Trophoblast cell (in vitro differentiated cells and primary cell): Measurements from ENCODE around the gene BMAL1.

Source experiments
- DNase-seq, 2 donors: peaks; one replicate each; pipeline ENCODE4 v3.0.0-alpha.2; 2016
- H2AFZ ChIP-seq: 2 replicates; pipeline ENCODE4 v1.6.1; 2013; ENCODE audit warnings: low read length, moderate library complexity, mild to moderate bottlenecking; ENCODE audit not compliant: insufficient read depth, poor library complexity
- H2AK5ac ChIP-seq: 2 replicates; pipeline ENCODE4 v1.6.1; 2013; ENCODE audit warnings: mild to moderate bottlenecking, low read length
- H2BK120ac ChIP-seq: 2 replicates; pipeline ENCODE4 v1.6.1; 2013; ENCODE audit warnings: low read length, mild to moderate bottlenecking, moderate library complexity; ENCODE audit not compliant: insufficient read depth, poor library complexity
- H2BK12ac ChIP-seq: 2 replicates; pipeline ENCODE4 v1.6.1; 2013; ENCODE audit warnings: mild to moderate bottlenecking, low read length, moderate library complexity
- H2BK5ac ChIP-seq: 2 replicates; pipeline ENCODE4 v1.6.1; 2013; ENCODE audit warnings: low read length, low read depth, moderate library complexity, mild to moderate bottlenecking; ENCODE audit not compliant: poor library complexity
- H3K14ac ChIP-seq: 2 replicates; pipeline ENCODE4 v1.6.1; 2013; ENCODE audit warnings: mild to moderate bottlenecking, low read length
- H3K18ac ChIP-seq: 2 replicates; pipeline ENCODE4 v1.6.1; 2013; ENCODE audit warnings: mild to moderate bottlenecking, low read length
- H3K23ac ChIP-seq: 2 replicates; pipeline ENCODE4 v1.6.1; 2013; ENCODE audit warnings: low read length
- H3K27ac ChIP-seq: 2 replicates; pipeline ENCODE4 v1.5.1; 2013; ENCODE audit warnings: low read depth, mild to moderate bottlenecking, inconsistent platforms, low read length, moderate library complexity
- H3K27me3 ChIP-seq: 2 replicates; pipeline ENCODE4 v1.6.1; 2013; ENCODE audit warnings: inconsistent platforms, mild to moderate bottlenecking, low read length, moderate library complexity; ENCODE audit not compliant: insufficient read depth
- H3K36me3 ChIP-seq, 2 experiments: 1 replicate in 1 of 2; 2 replicates in 1 of 2; pipeline ENCODE4 v1.6.1; 2013; ENCODE audit warnings: low read length in 2 of 2, mild to moderate bottlenecking in 2 of 2, moderate library complexity in 1 of 2; ENCODE audit not compliant: insufficient read depth in 2 of 2, control insufficient read depth in 1 of 2
- H3K4ac ChIP-seq: 2 replicates; pipeline ENCODE4 v1.6.1; 2013; ENCODE audit warnings: low read depth, mild to moderate bottlenecking, low read length, moderate library complexity
- H3K4me1 ChIP-seq, 2 experiments: 1 replicate in 1 of 2; 2 replicates in 1 of 2; pipeline ENCODE4 v1.6.1; 2013; ENCODE audit warnings: low read length in 2 of 2, mild to moderate bottlenecking in 2 of 2, moderate library complexity in 1 of 2; ENCODE audit not compliant: insufficient read depth in 2 of 2, control insufficient read depth in 1 of 2
- H3K4me2 ChIP-seq: 2 replicates; pipeline ENCODE4 v1.6.1; 2013; ENCODE audit warnings: inconsistent platforms, mild to moderate bottlenecking, low read length, moderate library complexity
- H3K4me3 ChIP-seq: 2 replicates; pipeline ENCODE4 v1.5.1; 2013; ENCODE audit warnings: mild to moderate bottlenecking, low read depth, low read length, inconsistent platforms
- H3K79me1 ChIP-seq: one replicate; pipeline ENCODE4 v1.6.1; 2013; ENCODE audit warnings: low read length
- H3K79me2 ChIP-seq: 2 replicates; pipeline ENCODE4 v1.6.1; 2013; ENCODE audit warnings: low read length, mild to moderate bottlenecking; ENCODE audit not compliant: control insufficient read depth, insufficient read depth, poor library complexity
- H3K9ac ChIP-seq: 2 replicates; pipeline ENCODE4 v1.6.1; 2013; ENCODE audit warnings: mild to moderate bottlenecking, low read length
- H3K9me3 ChIP-seq: 2 replicates; pipeline ENCODE4 v1.6.1; 2013; ENCODE audit warnings: low read depth, mild to moderate bottlenecking, control low read depth, inconsistent platforms, low read length; ENCODE audit not compliant: insufficient read depth
- H4K12ac ChIP-seq: 2 replicates; pipeline ENCODE4 v1.6.1; 2013; ENCODE audit warnings: low read depth, mild to moderate bottlenecking, low read length, moderate library complexity
- H4K8ac ChIP-seq: 2 replicates; pipeline ENCODE4 v1.6.1; 2013; ENCODE audit warnings: low read depth, mild to moderate bottlenecking, low read length, moderate library complexity
- H4K91ac ChIP-seq: one replicate; pipeline ENCODE4 v1.6.1; 2013; ENCODE audit warnings: low read depth, mild to moderate bottlenecking, low read length, moderate library complexity
- WGBS: extraction: QIAGEN DNeasy Blood & Tissue Kit; methylation state at CpG from one replicate; pipeline ENCODE4 v1.1.7; 2013; ENCODE audit warnings: missing lambda C conversion rate; ENCODE audit not compliant: insufficient read length, insufficient coverage; ENCODE audit errors: extremely low coverage; 5-methylcytosine and 5-hydroxymethylcytosine counted together

BMAL1 gene

DNA sequence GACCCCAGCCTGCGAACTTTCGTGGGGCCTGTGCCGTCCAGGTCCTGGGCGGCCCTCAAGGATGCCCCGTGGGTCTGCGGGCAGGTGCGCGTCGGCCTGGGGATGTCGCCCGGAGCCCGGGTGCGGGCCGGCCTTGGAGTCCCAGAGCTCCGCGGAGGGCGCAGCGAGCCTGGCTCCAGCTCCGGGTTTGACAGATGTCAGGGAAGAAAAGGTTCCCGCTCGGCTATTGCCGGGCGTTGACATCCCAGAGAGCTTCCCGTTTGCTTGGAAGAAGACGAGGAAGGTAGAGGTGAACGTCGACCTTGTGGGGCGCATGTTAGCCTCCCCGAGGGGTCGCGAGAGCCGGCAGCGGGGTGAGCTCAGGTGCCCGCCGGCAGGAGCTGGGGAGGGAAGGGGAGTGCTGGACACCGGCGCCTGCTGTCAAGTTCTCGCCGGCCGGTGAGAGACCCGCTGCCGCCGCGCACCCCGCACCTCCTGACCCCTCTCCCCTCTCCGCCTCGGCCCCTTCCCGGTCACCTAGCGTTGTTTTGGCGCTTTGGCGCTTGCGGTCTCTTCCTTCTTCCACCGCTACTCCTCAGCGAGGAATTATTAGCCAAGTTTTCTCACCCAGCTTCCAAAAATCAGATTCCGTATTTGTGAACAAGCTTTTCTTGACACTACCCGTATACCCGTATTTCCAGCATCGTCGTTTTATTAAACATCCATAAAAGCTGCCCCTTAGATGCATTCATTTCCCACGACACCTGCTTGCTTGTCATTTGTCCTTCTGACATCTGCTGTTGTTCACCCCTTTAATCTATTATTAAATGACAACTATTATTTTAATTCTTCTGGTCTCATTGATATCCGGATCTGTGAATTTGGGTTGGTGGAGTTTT is 1.3 kb downstream of the BMAL1 start:
- peaks cover 2% of the 10 kb centered on the region for H3K9me3 ChIP-seq
- no peak overlapping the region for H2AK5ac ChIP-seq
- H2BK5ac ChIP-seq: no peak overlapping the region
- WGBS: no CpG with 5 or more reads among the region's 61 CpGs
- H3K4ac ChIP-seq: no peak overlapping the region
- H4K12ac ChIP-seq: no peak overlapping the region
- H4K91ac ChIP-seq: no peak overlapping the region
- H2BK12ac ChIP-seq: no peak overlapping the region
- H3K79me1 ChIP-seq: peaks cover 5% of the 10 kb centered on the region
- no peak overlapping the region for H2BK120ac ChIP-seq
- no peak overlapping the region for H4K8ac ChIP-seq
- no peak overlapping the region for H3K14ac ChIP-seq
- H3K23ac ChIP-seq: no peak overlapping the region
- H3K4me3 ChIP-seq: peak overlapping the region; percentile 85
- H3K4me2 ChIP-seq: peak overlapping the region; percentile 87
- no peaks in the 10 kb centered on the region for H3K36me3 ChIP-seq
- H3K4me1 ChIP-seq: peaks cover 3 to 13% of the 10 kb centered on the region in 2 experiments
- DNase-seq: peak; percentile 46 to 81
- H3K79me2 ChIP-seq: no peaks in the 10 kb centered on the region
- no peak overlapping the region for H2AFZ ChIP-seq
- H3K27ac ChIP-seq: no peak overlapping the region
- H3K18ac ChIP-seq: no peak overlapping the region
- H3K27me3 ChIP-seq: peaks cover 21% of the 10 kb centered on the region
- no peak overlapping the region for H3K9ac ChIP-seq

DNA sequence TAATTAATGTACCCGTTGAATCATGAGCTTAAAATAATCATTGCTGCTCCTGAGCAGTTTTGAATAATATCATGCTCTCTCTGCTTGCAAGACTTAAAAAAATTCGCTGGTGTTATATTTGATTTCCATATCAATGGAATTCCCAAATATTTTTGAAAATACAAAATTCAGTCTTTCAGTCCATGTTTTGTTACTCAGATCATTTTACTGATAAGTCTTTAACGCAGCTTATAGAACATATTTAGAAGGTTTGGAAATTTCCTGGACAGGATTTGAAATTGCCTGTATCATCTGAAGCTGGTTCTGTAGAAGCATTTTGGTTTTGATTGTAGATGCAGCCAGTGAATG is 1.9 kb downstream of the BMAL1 start:
- Histone ChIP-seq H3K27me3 (peaks cover 21% of the 10 kb centered on the region), H3K79me1 (peaks cover 5% of the 10 kb centered on the region), H2BK120ac (no peak overlapping the region), H3K14ac (no peak overlapping the region), H3K36me3 (no peaks in the 10 kb centered on the region), H3K79me2 (no peaks in the 10 kb centered on the region), H3K18ac (no peak overlapping the region), H3K4ac (no peak overlapping the region), H3K9me3 (peaks cover 2% of the 10 kb centered on the region), H3K23ac (no peak overlapping the region), H2AFZ (no peak overlapping the region), H2AK5ac (no peak overlapping the region), H3K27ac (no peak overlapping the region), H3K9ac (no peak overlapping the region), H4K12ac (no peak overlapping the region), H3K4me2 (no peak overlapping the region), H3K4me3 (no peak overlapping the region), H2BK5ac (no peak overlapping the region), H4K8ac (no peak overlapping the region), H3K4me1 (peaks cover 3 to 13% of the 10 kb centered on the region in 2 experiments), H4K91ac (no peak overlapping the region), H2BK12ac (no peak overlapping the region)
- WGBS: no CpG with 5 or more reads among the region's 3 CpGs
- DNase-seq: no peak

DNA sequence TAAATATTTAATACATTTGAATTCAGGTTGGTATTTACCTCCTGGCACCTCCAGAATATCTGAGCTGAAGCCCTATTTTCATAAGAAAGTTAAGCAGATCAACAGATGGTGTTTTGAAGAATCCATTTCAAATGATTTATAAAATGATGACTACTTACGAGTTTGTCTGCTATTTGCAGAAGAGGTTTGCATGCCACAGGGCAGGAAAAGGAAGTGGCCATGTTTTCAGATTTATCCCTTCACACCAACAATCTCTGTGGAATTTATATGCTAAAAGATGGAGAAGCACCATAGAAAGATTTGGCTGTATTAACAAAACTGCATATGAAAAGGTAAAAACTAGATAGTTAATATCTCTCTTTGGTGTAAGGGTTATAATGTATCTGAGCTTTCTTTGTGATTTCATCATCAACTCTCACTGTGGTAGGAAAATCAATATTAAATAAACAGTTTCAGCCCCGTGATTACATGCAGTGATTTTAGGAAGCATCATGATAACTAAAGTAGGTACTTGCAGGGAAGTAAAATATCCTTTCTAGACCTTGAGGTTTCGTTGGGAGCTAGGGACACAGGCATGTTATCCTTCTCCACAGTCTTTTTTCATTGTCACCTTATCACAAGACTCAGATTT is 2.6 kb downstream of the BMAL1 start:
- Histone ChIP-seq H2BK120ac (no peak overlapping the region), H3K27ac (no peak overlapping the region), H3K27me3 (peaks cover 19% of the 10 kb centered on the region), H3K36me3 (no peaks in the 10 kb centered on the region), H4K12ac (no peak overlapping the region), H3K9ac (no peak overlapping the region), H4K8ac (no peak overlapping the region), H3K4me3 (no peak overlapping the region), H2AK5ac (no peak overlapping the region), H3K9me3 (peaks cover 2% of the 10 kb centered on the region), H3K79me1 (peaks cover 5% of the 10 kb centered on the region), H3K23ac (no peak overlapping the region), H3K4me1 (peaks cover 3 to 13% of the 10 kb centered on the region in 2 experiments), H2AFZ (no peak overlapping the region), H3K79me2 (no peaks in the 10 kb centered on the region), H4K91ac (no peak overlapping the region), H3K14ac (no peak overlapping the region), H2BK12ac (no peak overlapping the region), H3K18ac (no peak overlapping the region), H2BK5ac (no peak overlapping the region), H3K4ac (no peak overlapping the region), H3K4me2 (no peak overlapping the region)
- DNase-seq: no peak
- no CpG with 5 or more reads among the region's 3 CpGs for WGBS

DNA sequence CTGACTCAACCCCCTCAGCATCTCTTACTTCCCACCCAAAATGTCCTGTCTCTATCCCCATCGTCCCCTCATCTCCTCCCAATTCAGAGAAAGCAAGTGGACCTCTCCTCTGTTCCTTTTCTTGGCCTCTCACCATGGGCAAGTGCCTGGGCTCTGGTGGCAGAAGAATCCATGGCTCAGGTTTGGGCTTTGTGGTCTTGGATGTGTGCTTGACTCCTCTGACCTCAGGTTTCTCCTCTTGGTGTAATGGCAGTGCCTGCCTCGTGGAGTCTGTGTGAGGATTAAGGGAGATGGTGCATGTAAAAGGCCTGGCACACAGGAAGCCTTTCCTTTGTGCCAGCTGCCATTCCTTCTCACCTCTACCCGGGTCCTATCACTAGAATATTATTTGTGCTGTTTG is 3.2 kb downstream of the BMAL1 start:
- H4K91ac ChIP-seq: no peak overlapping the region
- no peak overlapping the region for H3K4me2 ChIP-seq
- no peak overlapping the region for H3K23ac ChIP-seq

More for the DNA sequence above, 3.2 kb downstream of the BMAL1 start:
- DNase-seq: no peak
- Histone ChIP-seq H4K8ac (no peak overlapping the region), H3K4ac (no peak overlapping the region), H2BK5ac (no peak overlapping the region), H3K18ac (no peak overlapping the region), H2AFZ (no peak overlapping the region), H4K12ac (no peak overlapping the region), H2BK12ac (no peak overlapping the region), H3K79me1 (peaks cover 5% of the 10 kb centered on the region), H3K27me3 (peaks cover 19% of the 10 kb centered on the region), H3K27ac (no peak overlapping the region), H3K4me3 (no peak overlapping the region), H3K14ac (no peak overlapping the region), H3K79me2 (no peaks in the 10 kb centered on the region), H3K4me1 (peaks cover 3 to 13% of the 10 kb centered on the region in 2 experiments), H3K9ac (no peak overlapping the region), H3K36me3 (no peaks in the 10 kb centered on the region), H2BK120ac (no peak overlapping the region), H2AK5ac (no peak overlapping the region), H3K9me3 (peaks cover 2% of the 10 kb centered on the region)
- WGBS: no CpG with 5 or more reads among the region's 3 CpGs
